ENCODE measurements around the gene UNC93B1. TPM values are rescaled to one million over a fixed set of nuclear protein-coding genes. Genes with fewer than 3 reads are reported as not detected.
"Not testable (repeated sequence)": the region's sequence is repeated elsewhere in the genome, so short reads cannot be mapped to it uniquely, and the experiment has no call there.

UNC93B1 gene
- total RNA-seq, 2 experiments from 2014 or later, result 41.7 to 42.0 TPM

DNA sequence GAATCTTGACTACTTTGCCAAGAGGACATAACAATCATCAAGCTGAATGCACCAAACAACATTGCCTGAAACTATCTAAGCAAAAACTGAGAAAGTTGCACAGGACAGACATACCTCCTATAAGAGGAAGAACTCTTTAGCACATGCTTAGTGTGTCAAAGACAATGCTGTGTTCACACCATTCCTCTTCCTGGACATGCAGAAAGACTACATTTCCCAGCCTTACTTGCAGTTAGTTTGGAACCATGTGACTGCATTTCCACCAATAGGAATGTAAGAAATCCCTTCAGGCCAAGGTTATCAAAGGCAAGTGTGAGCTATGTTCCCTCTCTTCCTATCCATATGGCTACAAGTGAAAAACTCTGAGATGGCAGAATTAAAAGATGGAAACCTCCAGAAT, 39.2 kb downstream of the UNC93B1 start:
- CTCF ChIA-PET, result interaction anchor here (0.9 to 1.4 kb wide), 2 partner anchors 9 kb away, joined by 3 read pairs; no protein-coding TSS in a partner anchor
- H3K27ac Mint-ChIP-seq; H3K36me3 Mint-ChIP-seq (ENCODE audit: low read depth); H3K9me3 Mint-ChIP-seq; H3K4me3 Mint-ChIP-seq; DNase-seq; POLR2A ChIA-PET; H3K4me1 Mint-ChIP-seq: not testable (repeated sequence)
- peaks cover 14% of the 10 kb centered on the region for H3K27me3 Mint-ChIP-seq

DNA sequence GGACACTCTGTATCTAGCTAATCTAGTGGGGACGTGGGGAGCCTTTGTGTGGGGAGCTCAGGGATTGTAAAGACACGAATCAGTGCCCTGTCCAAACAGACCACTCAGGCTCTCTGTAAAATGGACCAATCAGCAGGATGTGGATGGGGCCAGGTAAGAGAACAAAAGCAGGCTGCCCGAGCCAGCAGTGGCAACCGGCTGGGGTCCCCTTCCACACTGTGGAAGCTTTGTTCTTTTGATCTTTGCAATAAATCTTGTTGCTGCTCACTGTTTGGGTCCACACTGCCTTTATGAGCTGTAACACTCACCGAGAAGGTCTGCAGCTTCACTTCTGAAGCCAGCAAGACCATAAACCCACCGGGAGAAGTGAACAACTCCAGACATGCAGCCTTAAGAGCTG, 40.0 kb downstream of the UNC93B1 start:
- H3K9me3 Mint-ChIP-seq; POLR2A ChIA-PET; DNase-seq; H3K4me1 Mint-ChIP-seq; H3K27ac Mint-ChIP-seq; H3K36me3 Mint-ChIP-seq (ENCODE audit: low read depth); H3K4me3 Mint-ChIP-seq: not testable (repeated sequence)
- H3K27me3 Mint-ChIP-seq, result peaks cover 18% of the 10 kb centered on the region
- CTCF ChIA-PET, result interaction anchor here (1.4 kb wide), 1 partner anchor 8 kb away, joined by 3 read pairs; no protein-coding TSS in a partner anchor

DNA sequence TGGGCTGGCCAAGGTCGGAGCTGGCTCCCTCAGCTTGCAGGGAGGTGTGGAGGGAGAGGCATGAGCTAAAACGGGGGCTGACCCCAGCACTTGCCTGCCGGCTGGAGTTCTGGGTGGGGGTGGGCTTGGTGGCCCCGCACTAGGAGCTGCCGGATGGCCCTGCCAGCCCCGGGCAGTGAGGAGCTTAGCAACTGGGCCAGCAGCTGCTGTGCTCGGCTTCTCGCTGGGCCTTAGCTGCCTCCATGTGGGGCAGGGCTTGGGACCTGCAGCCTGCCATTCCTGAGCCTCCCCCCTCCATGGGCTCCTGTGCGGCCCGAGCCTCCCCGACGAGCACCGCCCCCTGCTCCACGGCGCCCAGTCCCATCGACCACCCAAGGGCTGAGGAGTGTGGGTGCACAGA, 40.7 kb downstream of the UNC93B1 start:
- H3K4me1 Mint-ChIP-seq; H3K9me3 Mint-ChIP-seq; H3K4me3 Mint-ChIP-seq; POLR2A ChIA-PET; H3K27ac Mint-ChIP-seq; H3K36me3 Mint-ChIP-seq (ENCODE audit: low read depth); DNase-seq: not testable (repeated sequence)
- H3K27me3 Mint-ChIP-seq, result peaks cover 18% of the 10 kb centered on the region
- CTCF ChIA-PET, result interaction anchor here (1.4 kb wide), 1 partner anchor 8 kb away, joined by 3 read pairs; no protein-coding TSS in a partner anchor

DNA sequence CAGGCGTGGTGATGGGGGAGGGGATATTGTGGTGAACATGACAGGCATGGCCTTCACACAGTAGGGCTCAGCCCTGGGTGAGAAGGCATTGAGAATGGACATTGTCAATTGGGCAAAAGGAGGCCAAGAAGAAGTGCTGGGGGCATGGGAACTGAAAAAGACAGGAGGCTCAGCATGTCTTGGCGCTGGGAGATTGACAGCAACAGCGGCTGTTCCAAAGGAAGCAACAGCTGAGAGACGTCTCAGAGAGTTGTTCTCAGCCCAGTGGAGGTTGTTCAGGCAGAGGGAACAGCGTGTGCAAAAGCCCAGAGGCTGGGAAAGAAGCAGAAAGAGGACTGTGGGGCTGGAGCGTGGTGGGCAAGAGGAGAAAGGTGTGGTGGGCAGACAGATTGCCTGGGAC, 47.7 kb downstream of the UNC93B1 start:
- Mint-ChIP-seq H3K4me1 (peaks cover 12% of the 10 kb centered on the region), H3K27me3 (peaks cover 46% of the 10 kb centered on the region), H3K4me3 (peak overlapping the region; percentile 62)
- CTCF ChIA-PET, result interaction anchor here (0.6 to 1.6 kb wide), 13 partner anchors 8 to 413 kb away, joined by 3 to 13 read pairs (median 4); partner anchors contain the start of gene TCIRG1
- not testable (repeated sequence) for H3K27ac Mint-ChIP-seq; H3K36me3 Mint-ChIP-seq (ENCODE audit: low read depth); H3K9me3 Mint-ChIP-seq; DNase-seq
- POLR2A ChIA-PET, result interaction anchor here (1.7 kb wide), 1 partner anchor 46 kb away, joined by 4 read pairs; no protein-coding TSS in a partner anchor

DNA sequence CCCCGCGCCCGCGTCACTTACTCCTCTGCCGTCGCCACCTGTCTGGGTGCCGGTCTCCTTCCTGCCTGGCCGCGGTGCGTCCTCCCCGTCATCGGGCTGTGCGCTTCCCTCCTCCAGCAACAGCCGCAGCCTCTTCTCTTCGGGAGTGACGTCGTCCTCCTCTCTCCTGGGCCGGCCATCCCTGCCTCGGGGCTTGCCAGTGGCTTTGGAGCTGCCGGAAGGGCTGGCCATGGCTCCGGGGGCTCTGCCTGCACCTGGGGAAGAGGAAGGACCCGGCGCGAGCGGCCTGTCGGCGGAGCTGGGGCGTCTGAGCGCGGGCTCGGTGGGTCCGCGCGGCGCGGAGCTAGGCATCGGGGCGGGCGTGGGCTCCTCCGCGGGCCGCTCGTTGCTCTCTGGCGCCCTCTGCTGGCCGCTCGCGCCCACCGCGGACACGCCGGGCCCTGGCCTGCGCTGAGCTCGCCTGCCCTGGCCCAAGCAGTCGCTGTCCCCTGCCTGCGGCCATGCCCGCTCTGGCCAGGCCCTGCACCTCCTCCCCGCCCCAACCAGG, 48.4 kb downstream of the UNC93B1 start:
- POLR2A ChIA-PET, result interaction anchor here (1.7 kb wide), 1 partner anchor 47 kb away, joined by 4 read pairs; no protein-coding TSS in a partner anchor

DNA sequence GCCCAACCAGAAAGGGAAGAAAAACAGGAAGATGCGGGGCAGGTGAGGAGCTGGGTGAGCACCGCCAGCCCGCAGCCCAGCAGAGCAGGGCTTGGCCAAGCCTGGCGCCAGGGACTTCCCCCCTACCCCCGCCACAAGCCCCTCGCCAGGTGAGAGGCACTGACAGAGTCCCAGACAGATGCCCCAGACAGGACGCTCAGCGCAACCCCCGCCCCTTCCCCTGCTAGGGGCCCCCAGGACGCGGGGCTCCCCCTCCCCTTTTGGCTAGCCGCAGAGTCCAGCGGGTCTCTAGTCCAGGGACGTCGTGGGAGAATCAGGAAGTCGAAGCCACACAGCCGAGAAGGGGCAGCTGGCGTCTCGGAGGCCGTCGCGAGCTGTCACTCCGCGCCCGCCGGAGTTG, 48.9 kb downstream of the UNC93B1 start:
- ChIA-PET CTCF (interaction anchor here (0.6 to 1.6 kb wide), 13 partner anchors 9 to 342 kb away, joined by 3 to 13 read pairs (median 4); partner anchors contain the start of gene TCIRG1), POLR2A (interaction anchor here (1.7 kb wide), 1 partner anchor 47 kb away, joined by 4 read pairs; no protein-coding TSS in a partner anchor)
- not testable (repeated sequence) for H3K36me3 Mint-ChIP-seq (ENCODE audit: low read depth); DNase-seq; H3K27ac Mint-ChIP-seq; H3K9me3 Mint-ChIP-seq
- Mint-ChIP-seq H3K27me3 (peaks cover 39% of the 10 kb centered on the region), H3K4me3 (peak overlapping the region; percentile 54), H3K4me1 (peaks cover 12% of the 10 kb centered on the region)

More for the DNA sequence above, 48.4 kb downstream of the UNC93B1 start:
- CTCF ChIA-PET, result interaction anchor here (0.6 to 1.6 kb wide), 17 partner anchors 8 to 412 kb away, joined by 3 to 13 read pairs (median 4); partner anchors contain the start of gene TCIRG1
- Mint-ChIP-seq H3K4me3 (peak overlapping the region; percentile 74), H3K4me1 (peaks cover 12% of the 10 kb centered on the region), H3K27me3 (peaks cover 41% of the 10 kb centered on the region)
- H3K27ac Mint-ChIP-seq; H3K36me3 Mint-ChIP-seq (ENCODE audit: low read depth); H3K9me3 Mint-ChIP-seq: not testable (repeated sequence)
- peak; percentile 78 for DNase-seq

DNA sequence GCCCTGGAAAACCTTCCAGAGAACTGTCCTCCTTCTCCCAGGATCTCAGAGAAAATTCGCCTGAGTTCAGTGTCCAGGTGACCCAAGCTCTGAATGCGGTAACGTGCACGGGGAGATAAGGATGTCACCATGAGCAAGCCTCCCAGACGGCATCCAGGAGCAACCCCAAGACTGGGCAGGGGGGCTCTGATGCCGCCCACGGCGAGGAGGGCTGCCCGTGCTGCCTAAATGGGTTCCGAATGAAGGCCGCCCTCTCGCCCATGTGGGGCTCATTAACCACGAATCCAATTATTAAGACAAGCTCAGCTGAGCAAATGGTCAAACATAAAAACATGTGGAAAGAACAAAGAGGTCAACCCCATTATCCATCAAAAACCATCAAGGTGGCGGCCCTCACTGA, 49.6 kb downstream of the UNC93B1 start:
- H3K27me3 Mint-ChIP-seq, result peaks cover 34% of the 10 kb centered on the region
- peak overlapping the region; percentile 54 for H3K4me3 Mint-ChIP-seq
- H3K9me3 Mint-ChIP-seq; H3K36me3 Mint-ChIP-seq (ENCODE audit: low read depth); H3K27ac Mint-ChIP-seq; DNase-seq; CTCF ChIA-PET; POLR2A ChIA-PET: not testable (repeated sequence)
- peaks cover 12% of the 10 kb centered on the region for H3K4me1 Mint-ChIP-seq

DNA sequence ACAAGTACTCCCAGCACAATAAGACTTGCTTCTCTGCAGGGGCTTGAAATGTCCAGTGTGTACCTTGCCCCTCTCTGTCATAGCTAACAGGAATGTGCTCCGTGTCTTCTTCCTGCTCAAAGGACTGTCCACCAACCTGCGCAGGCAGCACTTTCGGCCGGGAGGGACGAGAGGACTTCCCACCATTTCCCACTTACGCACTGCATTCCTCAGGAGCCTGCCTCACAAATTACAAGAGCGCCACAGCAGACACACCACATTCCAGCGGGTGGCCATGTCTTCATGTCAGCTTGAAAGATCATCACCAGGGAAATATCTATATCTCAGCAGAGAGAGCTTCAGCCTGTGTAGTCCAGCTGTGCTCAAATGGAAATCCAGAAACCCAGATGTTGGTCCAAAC, 53.2 kb downstream of the UNC93B1 start:
- H3K9me3 Mint-ChIP-seq; H3K27ac Mint-ChIP-seq; POLR2A ChIA-PET; DNase-seq; H3K4me1 Mint-ChIP-seq; H3K4me3 Mint-ChIP-seq; CTCF ChIA-PET; H3K36me3 Mint-ChIP-seq (ENCODE audit: low read depth): not testable (repeated sequence)
- H3K27me3 Mint-ChIP-seq, result peaks cover 17% of the 10 kb centered on the region

DNA sequence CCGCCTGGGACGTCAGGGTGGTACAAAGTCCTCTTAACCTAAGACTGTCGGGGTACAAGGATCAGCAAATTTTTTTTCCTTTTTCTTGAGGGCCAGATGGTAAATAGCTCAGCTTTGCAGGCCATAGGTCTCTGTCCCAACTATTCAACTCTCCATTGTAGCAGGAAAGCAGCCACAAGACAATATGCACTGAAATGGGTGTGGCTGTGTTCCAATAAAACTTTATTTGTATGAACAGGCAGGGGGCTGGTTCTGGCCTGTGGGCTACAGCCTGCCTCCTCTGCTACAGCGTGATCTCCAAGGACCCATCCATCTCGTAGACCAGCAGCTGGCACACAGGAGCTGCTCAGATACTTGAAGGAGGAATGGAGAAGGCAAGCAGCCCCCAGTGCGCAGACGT, 56.1 kb downstream of the UNC93B1 start:
- DNase-seq; H3K36me3 Mint-ChIP-seq (ENCODE audit: low read depth); H3K27ac Mint-ChIP-seq; H3K9me3 Mint-ChIP-seq; CTCF ChIA-PET; H3K27me3 Mint-ChIP-seq; H3K4me1 Mint-ChIP-seq; POLR2A ChIA-PET; H3K4me3 Mint-ChIP-seq: not testable (repeated sequence)

DNA sequence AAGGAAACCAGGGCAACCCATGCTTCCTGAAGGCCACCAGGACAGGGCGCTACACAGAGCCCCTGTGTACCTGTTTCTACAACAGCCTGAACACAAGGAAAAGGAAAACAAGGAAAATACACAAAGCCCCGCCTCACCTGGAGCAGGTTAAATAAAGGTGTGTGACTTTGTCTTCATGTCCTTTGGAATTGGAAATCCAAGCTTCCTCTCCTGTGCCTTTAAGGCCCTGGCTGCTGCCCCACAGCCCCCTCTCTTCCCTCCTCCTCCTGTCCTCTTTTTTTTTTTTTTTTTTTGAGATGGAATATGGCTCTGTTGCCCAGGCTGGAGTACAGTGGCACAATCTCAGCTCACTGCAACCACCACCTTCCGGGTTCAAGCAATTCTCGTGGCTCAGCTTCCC, 57.5 kb downstream of the UNC93B1 start:
- H3K36me3 Mint-ChIP-seq (ENCODE audit: low read depth); H3K9me3 Mint-ChIP-seq; POLR2A ChIA-PET; DNase-seq; CTCF ChIA-PET; H3K4me3 Mint-ChIP-seq; H3K27me3 Mint-ChIP-seq; H3K4me1 Mint-ChIP-seq; H3K27ac Mint-ChIP-seq: not testable (repeated sequence)

DNA sequence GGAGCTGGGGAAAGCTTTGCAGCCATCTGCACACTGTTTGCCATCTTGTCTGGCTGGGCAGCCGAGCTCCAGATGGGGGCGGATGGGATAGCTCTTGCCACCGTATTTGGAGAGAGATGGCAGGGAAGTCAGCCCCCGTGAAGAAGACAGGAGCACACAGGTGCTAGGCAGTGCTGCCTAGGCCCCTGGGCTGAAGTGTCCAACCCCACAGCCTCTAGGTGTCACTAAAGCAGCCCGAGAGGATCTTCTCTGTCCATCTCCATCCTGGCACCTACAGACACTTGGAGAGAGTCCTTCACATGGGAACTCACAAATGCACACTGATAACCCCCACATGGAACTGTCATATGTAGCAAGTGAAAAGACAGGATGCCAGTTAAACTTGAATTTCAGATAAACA, 60.5 kb downstream of the UNC93B1 start:
- H3K9me3 Mint-ChIP-seq; H3K27me3 Mint-ChIP-seq; H3K27ac Mint-ChIP-seq; H3K36me3 Mint-ChIP-seq (ENCODE audit: low read depth); DNase-seq; H3K4me3 Mint-ChIP-seq; H3K4me1 Mint-ChIP-seq; POLR2A ChIA-PET; CTCF ChIA-PET: not testable (repeated sequence)

Other genes with a start within 250 kb of the UNC93B1 start
- gene ALDH3B1, start 6.2 kb upstream of the UNC93B1 start, total RNA-seq, result not detected
- gene NDUFS8, start 26.6 kb upstream of the UNC93B1 start, total RNA-seq, result 100 to 1,000 TPM; 112 to 128 TPM
- 100 to 1,000 TPM; 295 TPM for gene TCIRG1, start 34.9 kb upstream of the UNC93B1 start, total RNA-seq
- 1 to 10 TPM; 3.0 to 3.1 TPM for gene CHKA, start 117.3 kb upstream of the UNC93B1 start, total RNA-seq
- 10 to 100 TPM; 25.7 to 28.0 TPM for gene KMT5B, start 209.2 kb upstream of the UNC93B1 start, total RNA-seq